Dermis blood vessel endothelial cell (primary cell): ENCODE data around the gene APRT. TPM values are rescaled to one million over a fixed set of nuclear protein-coding genes. Genes with fewer than 3 reads are reported as not detected.
"Not testable (repeated sequence)": the region's sequence is repeated elsewhere in the genome, so short reads cannot be mapped to it uniquely, and the experiment has no call there.

Experiments used
- DNase-seq: peaks from one replicate; pipeline ENCODE4 v3.0.0; 2010
- total RNA-seq: library from RNA; depleted of rRNA; stranded (reverse); fragments of >200 nt; gene quantifications from 2 replicates; pipeline ENCODE4 v1.2.3, GENCODE V29; 2014

The APRT gene
- total RNA-seq, 1 donor from 2014 or later = 100 TPM

DNA sequence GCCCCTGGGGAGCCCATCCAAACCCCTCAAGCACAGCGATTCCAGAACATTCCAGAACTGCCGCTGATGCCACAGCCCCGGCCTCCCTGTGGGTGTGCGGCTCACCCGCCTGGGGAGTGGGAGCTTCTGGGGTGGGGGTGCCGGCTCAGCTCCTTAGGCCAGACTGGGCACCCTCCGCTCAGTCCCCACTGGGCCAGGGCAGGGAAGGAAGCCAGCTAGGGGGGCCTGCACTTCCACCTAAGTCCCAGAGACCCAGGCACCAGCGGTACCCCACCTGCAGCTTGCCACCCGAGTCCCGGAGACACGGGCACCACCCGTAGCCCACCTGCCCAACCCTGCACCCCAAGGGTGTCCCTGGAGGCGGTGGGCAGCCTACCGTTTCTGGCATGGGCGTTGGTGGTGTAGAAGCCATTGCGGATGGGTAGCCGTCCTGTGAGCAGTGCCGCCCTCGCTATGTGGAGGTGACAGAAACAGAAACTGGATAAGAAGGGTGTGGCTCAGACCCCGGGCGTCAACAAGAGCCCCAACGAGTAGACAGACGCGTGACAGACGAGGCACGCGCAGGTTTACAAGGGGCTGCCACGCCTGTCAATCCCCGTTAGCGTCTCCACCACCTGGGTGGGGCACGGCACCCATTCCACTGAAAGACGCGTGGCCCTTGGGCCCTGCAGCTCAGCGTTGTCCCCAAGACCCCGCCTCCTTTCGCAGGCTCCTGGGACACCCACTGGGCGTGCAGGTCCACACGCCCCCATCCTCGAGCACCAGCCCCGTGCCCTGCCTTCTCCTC lies 30.0 kb upstream of the APRT start:
- DNase-seq = no peak

DNA sequence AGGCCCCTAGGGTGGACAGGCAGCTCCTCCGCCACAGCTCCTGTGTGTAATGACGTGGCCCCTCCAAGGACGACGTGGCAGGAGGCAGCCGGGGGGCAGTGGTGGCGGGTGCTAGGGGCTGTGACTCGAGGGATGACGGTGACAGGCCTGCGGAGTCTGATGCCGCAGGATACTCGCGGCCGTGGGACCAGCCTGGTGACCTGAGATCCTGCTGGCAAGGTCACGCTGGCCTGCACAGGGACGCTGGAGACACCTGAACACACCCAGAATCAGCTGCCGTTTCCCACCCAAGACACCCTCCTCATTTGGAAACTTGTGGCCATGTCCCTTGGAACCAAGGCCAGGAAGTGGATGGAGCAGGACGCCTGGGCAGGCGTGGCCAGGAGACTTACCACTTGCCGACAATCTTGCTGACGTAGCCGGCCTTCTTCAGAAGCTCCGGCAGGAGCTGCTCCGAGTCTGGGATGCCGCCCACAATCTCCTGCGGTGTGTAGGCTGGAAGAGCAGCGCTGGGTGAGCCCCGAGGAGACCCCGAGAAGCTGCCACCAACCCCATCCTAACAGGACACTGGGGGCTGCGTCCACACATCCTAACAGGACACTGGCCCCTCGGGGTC lies 29.0 kb upstream of the APRT start:
- no peak for DNase-seq

DNA sequence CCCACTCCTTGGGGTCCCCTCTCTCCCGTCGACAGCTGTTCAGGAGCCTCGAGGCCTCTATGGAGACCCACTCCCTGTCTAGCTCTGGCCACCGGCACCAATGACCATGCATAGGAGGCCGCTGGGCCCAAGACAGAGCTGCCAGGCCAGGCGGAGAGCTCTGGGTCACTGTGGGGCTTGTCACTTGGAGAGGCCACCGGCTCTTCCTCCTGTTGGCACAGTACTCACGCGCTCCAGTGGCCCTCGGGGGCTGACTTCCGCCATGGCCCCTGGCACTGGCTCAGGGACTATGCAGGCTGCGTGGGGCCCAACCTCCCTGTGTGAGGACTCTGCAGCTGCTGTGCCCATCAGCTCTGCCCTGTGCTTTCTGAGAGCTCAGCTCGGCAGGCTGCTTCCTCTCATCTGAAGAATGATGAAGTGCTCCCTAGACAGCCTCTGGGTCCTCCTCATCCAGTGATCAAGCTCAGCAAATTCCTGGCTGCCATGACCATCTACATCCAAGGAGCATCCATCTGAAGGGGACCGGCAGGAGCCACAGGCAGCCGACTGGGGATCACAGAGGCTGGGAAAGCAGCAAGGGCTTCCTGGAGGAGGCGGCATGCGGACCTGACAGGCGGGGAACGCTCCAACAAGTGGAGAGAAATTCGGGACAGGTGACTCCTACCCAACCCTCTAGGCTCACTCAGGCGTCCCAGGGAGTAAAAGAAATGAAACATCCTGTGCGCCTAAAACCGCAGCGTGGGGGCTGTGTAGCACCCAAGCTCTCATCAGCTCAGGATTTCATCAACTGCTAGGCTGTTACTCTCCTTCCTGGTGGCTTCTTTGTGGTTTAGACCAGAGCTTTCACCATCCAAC lies 28.2 kb upstream of the APRT start:
- DNase-seq = no peak

DNA sequence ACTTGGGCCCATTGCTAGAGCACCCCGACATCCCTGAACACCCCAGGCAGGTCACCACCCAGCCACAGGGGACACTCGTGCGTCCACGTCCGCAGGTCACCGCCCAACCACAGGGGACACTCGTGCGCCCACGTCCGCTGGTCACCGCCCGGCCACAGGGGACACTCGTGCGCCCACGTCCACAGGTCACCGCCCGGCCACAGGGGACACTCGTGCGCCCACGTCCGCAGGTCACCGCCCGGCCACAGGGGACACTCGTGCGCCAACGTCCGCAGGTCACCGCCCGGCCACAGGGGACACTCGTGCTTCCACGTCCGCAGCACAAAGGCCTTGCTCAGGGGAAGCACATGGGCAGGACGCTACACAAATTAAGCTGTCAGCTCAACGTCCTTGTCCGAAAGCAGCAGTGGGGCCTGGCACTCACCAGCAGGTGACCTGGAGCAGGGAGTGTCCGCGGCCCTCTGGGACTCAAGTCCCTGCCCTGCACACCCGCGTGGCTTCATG lies 27.4 kb upstream of the APRT start:
- DNase-seq = no peak

DNA sequence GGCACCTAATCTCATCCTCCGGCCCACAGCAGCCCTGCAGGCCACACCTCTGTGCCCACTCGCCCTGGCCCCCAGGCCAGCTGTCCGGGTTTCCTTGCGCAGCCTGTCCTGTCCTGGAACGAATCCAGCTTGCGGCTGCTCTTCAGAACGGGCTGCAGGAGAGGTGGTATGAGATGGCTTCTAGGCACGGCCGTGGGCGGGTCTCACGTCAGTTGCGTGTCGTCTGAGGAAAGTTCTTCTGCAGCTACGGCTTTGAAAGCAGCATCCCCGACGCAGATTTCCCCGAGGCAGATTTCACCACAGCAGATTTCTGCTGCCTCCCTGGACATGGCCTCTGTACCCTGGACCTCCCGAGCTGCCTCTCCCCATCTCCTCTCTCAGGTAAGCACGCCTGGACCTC lies 26.8 kb upstream of the APRT start:
- no peak for DNase-seq

DNA sequence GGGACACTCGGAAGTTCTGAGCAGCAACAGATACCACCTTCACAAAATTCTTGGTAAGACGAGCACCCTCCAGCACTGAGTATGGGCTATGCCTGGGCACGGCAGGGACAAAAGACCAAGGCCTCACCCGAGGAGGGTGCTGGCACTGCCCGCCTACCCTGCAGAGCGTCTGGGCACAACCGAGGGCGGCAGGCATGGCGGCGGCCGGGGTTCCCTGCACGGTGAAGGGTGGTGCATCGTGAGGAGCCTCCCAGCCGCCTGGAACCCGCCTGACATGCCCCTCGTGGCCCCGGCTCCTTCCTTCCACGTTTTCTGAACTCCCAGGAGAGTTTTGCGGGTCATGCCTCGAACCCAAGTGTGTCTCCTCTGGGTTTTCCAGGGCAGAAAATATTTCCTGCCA lies 26.1 kb upstream of the APRT start:
- no peak for DNase-seq

DNA sequence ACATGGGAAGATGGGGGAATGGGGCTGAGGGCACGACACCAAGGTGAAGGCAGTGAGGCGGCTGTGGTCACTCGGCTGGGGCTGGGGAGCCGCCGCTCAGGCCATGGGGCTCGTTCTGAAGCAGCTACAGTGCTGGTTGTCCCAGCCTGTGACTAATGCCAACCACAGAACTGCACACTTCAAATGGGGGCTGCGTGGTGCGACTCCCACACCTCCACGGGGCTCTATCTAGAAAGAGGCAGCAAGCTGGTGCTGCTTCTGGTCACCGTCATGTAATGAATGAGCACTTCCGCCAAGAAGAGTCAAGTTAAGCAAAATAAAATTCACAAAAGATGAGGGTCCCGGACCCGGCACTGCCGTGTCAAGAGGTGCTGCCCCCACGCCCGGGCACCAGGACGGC lies 25.1 kb upstream of the APRT start:
- DNase-seq = no peak

DNA sequence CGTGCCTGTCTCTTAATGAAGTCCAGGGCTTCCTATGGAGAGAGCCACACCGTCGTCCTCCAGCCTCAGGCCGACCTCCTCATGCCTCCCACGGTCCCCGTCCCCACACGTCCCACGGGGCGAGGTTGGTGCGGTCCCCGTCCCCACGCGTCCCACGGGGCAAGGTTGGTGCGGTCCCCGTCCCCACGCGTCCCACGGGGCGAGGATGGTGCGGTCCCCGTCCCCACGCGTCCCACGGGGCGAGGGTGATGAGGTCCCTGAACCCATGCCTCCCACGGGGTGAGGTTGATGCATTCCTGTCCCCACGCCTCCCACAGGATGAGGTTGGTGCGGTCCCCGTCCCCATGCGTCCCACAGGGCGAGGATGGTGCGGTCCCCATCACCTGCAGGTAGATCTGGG lies 24.1 kb upstream of the APRT start:
- no peak for DNase-seq

DNA sequence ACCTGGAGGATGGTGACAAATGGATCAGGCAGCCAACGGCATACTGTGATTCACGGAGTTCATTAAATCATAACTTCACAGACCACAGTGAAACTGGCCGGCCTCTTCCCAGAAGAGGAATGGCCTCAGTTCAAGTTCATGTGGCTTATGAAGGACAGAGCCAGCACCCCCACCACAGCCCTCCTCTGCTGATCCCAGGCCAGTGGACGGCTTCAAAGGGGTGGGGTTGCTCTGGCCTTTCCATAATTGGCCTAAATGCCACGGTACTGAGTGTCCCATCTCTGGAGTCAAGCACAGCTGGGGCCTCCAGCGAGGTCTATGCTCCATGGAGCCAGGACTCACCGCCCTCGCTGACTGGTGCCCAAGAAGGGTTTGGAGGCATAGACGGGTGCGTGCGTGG lies 23.7 kb upstream of the APRT start:
- DNase-seq = no peak

DNA sequence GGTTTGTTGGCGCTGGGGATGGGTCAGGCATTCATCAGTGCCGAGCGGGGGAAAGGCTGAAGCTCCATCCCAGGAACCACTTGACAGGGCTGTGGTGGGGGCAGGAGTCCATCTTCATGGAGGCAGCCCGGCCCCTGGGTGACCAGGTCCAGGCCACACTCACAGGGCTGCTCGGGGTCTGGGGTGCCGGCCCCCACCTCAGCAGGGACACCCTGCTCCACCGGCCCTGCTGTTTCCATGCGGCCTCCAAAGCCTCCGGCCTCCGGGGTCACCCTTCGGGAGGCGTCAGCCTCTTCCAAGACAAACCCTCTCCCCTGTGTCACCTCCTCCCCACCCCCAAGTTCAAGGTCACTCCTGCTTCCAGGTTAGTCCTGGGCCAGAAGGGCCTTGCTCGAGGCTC lies 22.9 kb upstream of the APRT start:
- no peak for DNase-seq

DNA sequence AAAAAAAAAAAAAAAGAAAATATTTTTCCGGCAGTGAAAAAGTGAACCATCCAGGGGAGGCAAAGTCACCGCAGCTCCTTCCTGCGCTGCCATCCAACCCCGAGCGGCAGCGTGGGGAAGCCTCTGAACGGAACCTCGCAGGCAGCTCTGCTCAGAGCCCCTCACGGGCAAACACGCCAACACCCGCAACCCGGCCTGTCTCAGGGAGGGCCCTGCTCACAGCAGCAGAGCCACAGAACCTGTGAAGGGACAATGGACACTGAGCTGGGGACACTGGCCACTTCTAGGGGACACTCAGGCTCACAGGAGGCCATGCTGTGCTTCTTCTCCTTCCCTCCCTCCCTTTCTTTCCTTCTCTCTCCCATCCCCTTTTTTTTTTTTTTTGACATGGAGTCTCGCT lies 21.4 kb upstream of the APRT start:
- DNase-seq = no peak

DNA sequence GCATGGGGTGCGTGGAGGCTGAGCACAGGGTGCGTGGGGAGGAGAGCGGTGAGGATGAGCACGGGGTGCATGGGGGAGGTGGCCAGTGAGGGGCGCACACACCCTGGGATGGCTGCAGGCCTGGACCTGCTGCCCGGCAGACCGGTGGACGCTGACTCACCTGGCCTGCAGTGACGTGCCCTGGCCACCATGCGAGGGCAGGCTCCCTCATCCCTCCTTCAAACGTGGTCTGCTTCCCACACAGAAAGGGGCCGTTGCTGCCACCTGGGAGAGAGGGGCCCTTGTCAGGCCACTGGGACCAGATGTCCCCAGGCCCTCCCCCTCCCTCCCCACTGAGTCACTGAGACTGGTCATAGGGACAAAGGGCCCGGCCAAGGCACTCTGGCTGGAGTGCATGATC lies 20.1 kb upstream of the APRT start:
- DNase-seq = no peak

DNA sequence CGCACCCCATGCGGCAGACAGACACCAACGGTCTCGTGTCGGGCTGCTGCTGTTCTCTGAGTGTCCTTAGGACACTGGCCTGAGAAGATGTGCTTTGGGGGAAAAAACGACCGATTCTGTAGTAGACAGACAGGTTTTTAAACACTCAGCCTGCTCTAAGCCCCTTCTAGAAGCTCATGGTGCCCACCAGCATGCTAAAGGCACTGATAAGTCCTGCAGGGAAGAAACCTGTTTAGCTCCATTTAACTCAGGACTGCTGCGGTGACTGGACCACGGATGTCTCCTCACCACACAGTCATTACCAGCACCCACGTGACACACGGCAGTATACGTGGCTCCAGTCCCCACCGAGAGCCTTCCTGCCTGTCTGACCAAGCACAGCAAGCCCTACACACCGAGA lies 19.1 kb upstream of the APRT start:
- no peak for DNase-seq

DNA sequence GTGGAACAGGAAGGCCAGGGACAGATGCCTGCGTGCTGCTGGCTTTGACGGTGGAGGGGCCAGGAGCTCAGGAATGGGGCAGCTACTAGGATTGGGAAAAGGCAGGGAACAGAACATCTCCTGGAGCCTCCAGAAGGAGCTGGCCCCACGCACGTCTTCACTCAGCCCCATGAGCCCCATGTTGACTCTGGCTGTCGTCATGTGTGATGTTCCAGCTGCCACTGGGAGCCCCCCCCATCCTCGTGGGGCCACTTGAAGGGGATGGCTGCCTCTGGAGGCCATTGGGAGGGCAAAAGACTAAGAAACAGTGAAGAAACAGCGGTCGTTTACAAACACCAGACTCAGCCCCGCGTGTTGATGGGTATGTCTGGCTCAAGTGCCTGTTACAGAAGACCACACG lies 18.5 kb upstream of the APRT start:
- no peak for DNase-seq

DNA sequence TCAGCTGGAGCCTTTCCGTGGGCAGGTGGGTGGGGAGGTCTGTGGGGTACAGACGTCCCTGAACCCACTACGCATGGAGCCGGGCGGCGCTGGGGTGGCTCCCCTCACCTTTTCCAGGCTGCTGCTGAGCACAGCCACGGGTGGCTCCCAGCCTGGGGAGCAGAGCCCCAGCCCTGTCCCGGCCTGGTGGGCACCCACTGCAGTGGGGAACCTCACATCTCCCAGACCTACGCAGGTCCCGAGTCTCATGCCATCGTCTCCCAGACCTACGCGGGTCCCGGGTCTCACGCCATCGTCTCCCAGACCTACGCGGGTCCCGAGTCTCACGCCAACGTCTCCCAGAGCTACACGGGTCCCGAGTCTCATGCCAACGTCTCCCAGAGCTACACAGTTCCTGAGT lies 17.0 kb upstream of the APRT start:
- no peak for DNase-seq

DNA sequence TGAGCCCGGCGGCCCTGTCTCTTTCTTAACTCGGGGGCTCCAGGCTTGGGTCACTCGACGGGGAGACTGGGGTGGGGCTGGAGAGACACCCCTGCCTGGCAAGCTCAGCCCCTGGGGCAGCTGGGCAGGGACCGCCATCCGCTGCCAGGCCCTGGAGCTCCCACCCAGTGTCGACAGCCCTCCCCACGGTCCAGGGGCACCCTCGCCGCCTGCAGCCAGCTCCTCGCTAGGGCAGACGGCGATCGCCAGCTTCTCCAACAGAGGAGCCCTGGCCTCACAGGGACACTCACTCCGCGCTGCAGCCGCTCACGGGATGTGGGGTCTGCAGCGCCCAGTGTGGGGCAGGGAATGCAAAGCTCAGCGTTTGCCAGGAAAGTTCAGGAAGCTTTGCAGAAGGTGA lies 16.0 kb upstream of the APRT start:
- no peak for DNase-seq

DNA sequence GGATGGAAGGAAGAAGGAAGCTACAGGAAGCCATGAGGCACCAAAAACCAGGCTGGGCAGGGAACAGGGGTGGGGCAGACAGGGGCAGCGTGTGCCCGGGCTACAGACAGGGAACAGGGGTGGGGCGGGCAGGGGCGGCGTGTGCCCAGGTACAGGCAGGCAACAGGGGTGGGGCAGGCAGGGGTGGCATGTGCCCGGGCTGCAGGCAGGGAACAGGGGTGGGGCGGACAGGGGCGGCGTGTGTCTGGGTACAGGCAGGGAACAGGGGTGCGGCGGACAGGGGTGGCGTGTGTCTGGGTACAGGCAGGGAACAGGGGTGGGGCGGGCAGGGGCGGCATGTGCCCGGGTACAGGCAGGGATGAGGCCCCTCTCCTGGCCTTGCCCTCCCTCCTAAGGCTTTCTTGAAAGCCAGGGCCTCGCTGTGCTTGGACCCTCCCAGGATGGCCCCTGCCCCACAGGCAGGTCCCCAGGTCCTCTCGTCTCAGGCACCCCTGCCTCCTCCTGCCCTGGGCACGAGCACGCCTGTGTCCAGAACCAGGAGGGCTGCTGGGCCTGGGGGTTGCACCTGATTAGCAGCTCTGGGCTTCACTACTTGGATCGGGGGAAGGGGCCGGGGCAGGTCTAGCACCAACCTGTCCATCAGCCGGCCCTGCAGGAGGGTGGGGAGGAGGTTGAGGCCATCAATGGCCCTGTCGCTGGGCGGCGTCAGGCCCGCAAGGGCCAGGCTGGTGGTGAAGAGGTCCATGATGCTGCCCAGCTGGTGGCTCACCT lies 14.5 kb upstream of the APRT start:
- DNase-seq = no peak

DNA sequence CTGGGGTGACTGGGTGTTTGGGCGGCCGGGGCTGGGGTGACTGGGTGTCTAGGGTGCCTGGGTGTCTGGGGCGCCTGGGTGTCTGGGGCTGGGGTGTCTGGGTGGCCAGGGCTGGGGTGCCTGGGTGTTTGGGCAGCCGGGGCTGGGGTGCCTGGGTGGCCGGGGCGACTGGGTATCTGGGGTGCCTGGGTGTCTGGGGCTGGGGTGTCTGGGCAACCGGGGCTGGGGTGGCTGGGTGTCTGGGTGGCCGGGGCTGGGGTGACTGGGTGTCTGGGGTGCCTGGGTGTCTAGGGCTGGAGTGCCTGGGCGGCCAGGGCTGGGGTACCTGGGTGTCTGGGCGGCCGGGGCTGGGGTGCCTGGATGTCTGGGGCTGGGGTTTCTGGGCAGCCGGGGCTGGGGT lies 13.4 kb upstream of the APRT start:
- no peak for DNase-seq

DNA sequence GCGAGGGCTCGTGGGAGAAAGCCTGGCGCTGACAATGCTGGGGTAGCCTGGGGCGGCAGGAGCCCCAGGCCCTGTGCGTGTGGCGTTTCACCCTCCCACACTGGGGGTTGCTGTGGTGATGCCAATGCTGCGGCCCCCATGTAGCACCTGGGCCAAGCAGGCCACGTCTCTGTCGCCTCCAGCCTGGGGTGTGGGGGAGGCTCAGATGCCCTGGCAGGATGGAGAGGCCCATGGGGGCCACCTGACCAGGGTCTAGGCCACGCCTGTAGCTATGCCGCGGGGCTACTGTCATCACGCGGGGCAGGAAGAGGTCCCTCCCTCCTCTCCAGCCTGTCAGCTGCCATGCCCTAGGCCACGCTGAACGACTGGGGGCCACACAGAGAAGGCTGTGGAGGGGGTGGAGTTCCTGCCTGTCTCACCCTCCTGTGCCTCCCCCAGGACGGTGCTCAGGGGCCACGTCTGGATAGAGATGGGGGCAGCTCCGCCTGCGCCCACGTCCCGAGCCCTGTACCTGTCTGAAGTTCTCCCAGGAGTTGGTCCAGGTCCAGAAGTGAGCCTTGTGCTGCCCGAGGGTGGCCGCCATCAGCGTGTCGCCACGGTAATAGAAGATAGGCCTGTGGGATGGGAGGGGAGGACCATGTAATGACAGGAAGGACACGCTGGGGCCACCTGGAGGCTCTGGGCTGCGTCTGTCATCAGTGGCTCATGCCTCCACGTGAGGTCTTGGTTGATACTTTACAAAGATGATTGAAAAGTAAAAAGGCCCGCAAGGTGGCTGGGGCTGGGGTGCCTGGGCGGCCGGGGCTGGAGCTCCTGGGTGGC lies 12.7 kb upstream of the APRT start:
- DNase-seq = no peak

DNA sequence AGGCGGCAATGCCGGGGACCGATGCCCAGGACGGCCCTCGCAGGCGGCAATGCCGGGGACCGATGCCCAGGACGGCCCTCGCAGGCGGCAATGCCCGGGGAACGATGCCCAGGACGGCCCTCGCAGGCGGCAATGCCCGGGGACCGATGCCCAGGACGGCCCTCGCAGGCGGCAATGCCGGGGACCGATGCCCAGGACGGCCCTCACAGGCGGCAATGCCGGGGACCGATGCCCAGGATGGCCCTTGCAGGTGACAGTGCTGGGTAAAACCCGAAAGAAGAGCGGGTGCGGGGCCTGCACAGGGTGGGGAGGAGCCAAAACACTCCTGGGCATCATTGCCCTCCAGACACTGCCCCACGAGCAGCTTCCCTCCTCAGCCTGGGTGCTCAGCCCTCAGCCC lies 11.9 kb upstream of the APRT start:
- not testable (repeated sequence) for DNase-seq

DNA sequence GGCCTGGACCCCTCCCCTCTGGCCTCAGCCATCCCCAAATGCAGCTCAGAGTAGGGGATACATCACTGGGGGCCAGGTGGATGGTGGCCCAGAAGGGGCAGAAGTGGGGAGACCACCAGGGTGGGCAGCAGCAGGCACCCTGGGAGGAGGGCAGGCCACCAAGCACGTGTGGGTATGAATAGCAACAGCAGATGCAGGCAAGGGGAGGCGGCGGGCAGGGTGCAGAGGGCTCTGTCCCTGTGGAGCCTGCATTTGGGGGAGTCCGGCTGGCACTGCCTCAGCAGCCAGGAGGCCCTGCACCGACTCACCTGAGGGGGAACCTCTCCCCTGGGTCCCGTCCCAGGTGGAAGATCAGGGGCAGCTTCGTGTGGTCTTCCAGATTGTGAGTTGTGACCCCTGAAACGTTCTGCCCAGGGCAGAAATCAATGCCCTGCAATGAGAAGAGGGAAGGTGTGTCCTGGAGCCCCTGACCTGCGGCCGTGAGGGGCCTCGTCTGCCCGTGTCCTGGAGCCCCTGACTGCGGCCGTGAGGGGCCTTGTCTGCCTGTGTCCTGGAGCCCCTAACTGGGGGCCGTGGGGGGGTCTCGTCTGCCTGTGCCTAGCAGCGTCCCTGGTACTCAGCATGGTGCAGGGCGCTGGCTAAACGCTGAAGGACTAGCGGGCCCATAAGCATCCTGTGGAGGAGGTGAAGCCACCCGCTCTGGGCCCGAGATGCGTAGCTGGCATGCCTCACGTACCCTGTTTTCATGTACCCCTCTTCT lies 10.7 kb upstream of the APRT start:
- no peak for DNase-seq
